Stomach (tissue), 9 donors: ENCODE data around the gene ZNF423. TPM values are rescaled to one million over a fixed set of nuclear protein-coding genes. Genes with fewer than 3 reads are reported as not detected.

Experiments
- DNase-seq, 2 donors: peaks; one replicate each; pipeline versions ENCODE4 v3.0.0 to v3.0.0-alpha.2; 2013 to 2019
- H3K27ac ChIP-seq, 5 donors: fragments of 200-600 bp in 4 of 5; sonication (generic) in 4 of 5; one replicate each; pipeline ENCODE4 v1.5.1; 2013 to 2019; ENCODE audit warnings: mild to moderate bottlenecking in 1 of 5, moderate library complexity in 1 of 5
- H3K27me3 ChIP-seq, 3 donors: fragments of 200-600 bp; sonication (generic); one replicate each; pipeline ENCODE4 v1.5.1; 2017 to 2019; ENCODE audit warnings: mixed run types in 1 of 3
- H3K36me3 ChIP-seq, 4 donors: fragments of 200-600 bp; sonication (generic); 1 replicate in 3 of 4; 2 replicates in 1 of 4; pipeline ENCODE4 v1.5.1; 2016 to 2019
- H3K4me1 ChIP-seq, 4 donors: fragments of 200-600 bp; sonication (generic); one replicate each; pipeline ENCODE4 v1.5.1; 2016 to 2019
- H3K4me3 ChIP-seq, 4 donors: fragments of 200-600 bp; sonication (generic) in 3 of 4; one replicate each; pipeline ENCODE4 v1.5.1; 2016 to 2019; ENCODE audit warnings: mild to moderate bottlenecking in 1 of 4
- H3K9me3 ChIP-seq, 4 donors: fragments of 200-600 bp; sonication (generic); one replicate each; pipeline ENCODE4 v1.5.1; 2016 to 2019
- CTCF ChIP-seq, 7 experiments: fragments of 450-650 bp in 4 of 7; fragments of 200-600 bp in 3 of 7; sonication (generic) in 3 of 7; IDR thresholded peaks; one replicate each; pipeline ENCODE4 v1.5.1; 2016 to 2019; ENCODE audit warnings: antibody characterized with exemption in 7 of 7, control low read depth in 2 of 7, mild to moderate bottlenecking in 1 of 7
- EP300 ChIP-seq: sonication (generic); formaldehyde crosslinking; IDR thresholded peaks from one replicate; pipeline ENCODE4 v1.6.1; 2017; ENCODE audit warnings: antibody characterized with exemption
- POLR2A ChIP-seq, 4 donors: fragments of 450-650 bp; IDR thresholded peaks; one replicate each; pipeline ENCODE4 v1.6.1; 2016; ENCODE audit warnings: antibody characterized with exemption in 4 of 4, control low read depth in 2 of 4, mild to moderate bottlenecking in 1 of 4, moderate library complexity in 1 of 4
- POLR2AphosphoS5 ChIP-seq, 3 donors: sonication (generic); formaldehyde crosslinking; IDR thresholded peaks; one replicate each; pipeline ENCODE4 v1.6.1; 2016; ENCODE audit warnings: antibody characterized with exemption in 3 of 3
- WGBS, 5 donors: extraction: QIAGEN DNeasy Blood & Tissue Kit in 3 of 5; methylation state at CpG; one replicate each; pipeline versions ENCODE4 v1.1.5 to v1.1.7; 2013 to 2018; 5-methylcytosine and 5-hydroxymethylcytosine counted together
- intact Hi-C: fragments of 100-400 bp; cut with DNase I; formaldehyde crosslinking; loops from one replicate; pipeline ENCODE4 v1.15.1; 2023; ENCODE audit warnings: low total_unique reads
- polyA plus RNA-seq, 3 donors: library from polyadenylated mRNA; stranded (reverse); fragments of 200-250 nt; gene quantifications; one replicate each; pipeline ENCODE4 v1.2.3, GENCODE V29; 2013
- total RNA-seq, 5 donors: library from RNA; depleted of rRNA; stranded (reverse); fragments of >200 nt; gene quantifications; one replicate each; pipeline versions ENCODE4 v1.1.0 to v1.2.3, GENCODE V29; 2014 to 2016
- donor health status: healthy with polysubstance abuse.
- donor health status: Bipolar disorder and iron deficiency.
- donor health status: healthy.

The ZNF423 gene
- total and polyA plus RNA-seq, 8 donors, result 0.29 to 3.5 (median 1.0) TPM

- no peak overlapping the region for H3K27ac ChIP-seq
- H3K4me1 ChIP-seq, result no peaks in the 10 kb centered on the region
- WGBS, 5 donors, result 69 to 85% (median 83%) methylated on average over 14 to 19 of the region's 19 CpGs
- no peak overlapping the region for H3K4me3 ChIP-seq
- intact Hi-C loops, result no loop called here
- H3K9me3 ChIP-seq, result no peaks in the 10 kb centered on the region
- H3K27me3 ChIP-seq, result no peaks in the 10 kb centered on the region
- no peak for TF ChIP-seq POLR2A (IDR thresholded peaks at IDR 0.05)
- no peak for TF ChIP-seq POLR2AphosphoS5 (IDR thresholded peaks at IDR 0.05)
- TF ChIP-seq EP300, result no peak
- no peaks in the 10 kb centered on the region for H3K36me3 ChIP-seq
- DNase-seq, result no peak
Observed at GRCh38 chr16:49742428-49743202, 113.3 kb downstream of the ZNF423 start.

- TF ChIP-seq CTCF (IDR thresholded peaks at IDR 0.05) (no peak), POLR2A (IDR thresholded peaks at IDR 0.05) (no peak), POLR2AphosphoS5 (IDR thresholded peaks at IDR 0.05) (no peak), EP300 (no peak)
- no peaks in the 10 kb centered on the region for H3K4me1 ChIP-seq
- no peaks in the 10 kb centered on the region for H3K36me3 ChIP-seq
- DNase-seq, result peak in 1 of 2 donors; percentile 77
- H3K27me3 ChIP-seq, result no peaks in the 10 kb centered on the region
- intact Hi-C loops, result no loop called here
- 46 to 58% (median 55%) methylated on average over 5 to 7 of the region's 7 CpGs for WGBS, 5 donors
- H3K9me3 ChIP-seq, result no peaks in the 10 kb centered on the region
- H3K27ac ChIP-seq, result no peak overlapping the region
- no peak overlapping the region for H3K4me3 ChIP-seq
Observed at GRCh38 chr16:49740256-49740655, 115.7 kb downstream of the ZNF423 start.

GRCh38 chr16:49739381-49739780 lies 116.5 kb downstream of the ZNF423 start:
- H3K27ac ChIP-seq, result no peak overlapping the region
- H3K27me3 ChIP-seq, result no peaks in the 10 kb centered on the region
- H3K4me1 ChIP-seq, result no peaks in the 10 kb centered on the region
- no peak for TF ChIP-seq POLR2A (IDR thresholded peaks at IDR 0.05)
- TF ChIP-seq POLR2AphosphoS5 (IDR thresholded peaks at IDR 0.05), result no peak
- no peak for TF ChIP-seq EP300
- TF ChIP-seq CTCF (IDR thresholded peaks at IDR 0.05), result no peak
- no peak overlapping the region for H3K4me3 ChIP-seq
- intact Hi-C loops, result no loop called here
- no peaks in the 10 kb centered on the region for H3K9me3 ChIP-seq
- WGBS, 5 donors, result 58 to 72% (median 69%) methylated on average over 9 of the region's 9 CpGs
- no peaks in the 10 kb centered on the region for H3K36me3 ChIP-seq
- no peak for DNase-seq

GRCh38 chr16:49738832-49739231 lies 117.1 kb downstream of the ZNF423 start:
- H3K4me3 ChIP-seq, result no peak overlapping the region
- H3K36me3 ChIP-seq, result no peaks in the 10 kb centered on the region
- TF ChIP-seq EP300, result no peak
- no peak for TF ChIP-seq POLR2A (IDR thresholded peaks at IDR 0.05)
- no peak for TF ChIP-seq CTCF (IDR thresholded peaks at IDR 0.05)
- no peak for TF ChIP-seq POLR2AphosphoS5 (IDR thresholded peaks at IDR 0.05)
- intact Hi-C loops, result no loop called here
- no peaks in the 10 kb centered on the region for H3K27me3 ChIP-seq
- WGBS, 5 donors, result 84 to 97% (median 92%) methylated on average over 3 of the region's 3 CpGs
- H3K27ac ChIP-seq, result no peak overlapping the region
- DNase-seq, result no peak
- no peaks in the 10 kb centered on the region for H3K9me3 ChIP-seq
- H3K4me1 ChIP-seq, result no peaks in the 10 kb centered on the region

GRCh38 chr16:49738001-49738400 lies 117.9 kb downstream of the ZNF423 start:
- WGBS, 5 donors, result 94 to 97% (median 96%) methylated on average over 10 of the region's 10 CpGs
- Histone ChIP-seq H3K36me3 (no peaks in the 10 kb centered on the region), H3K27me3 (no peaks in the 10 kb centered on the region), H3K4me1 (no peaks in the 10 kb centered on the region), H3K4me3 (no peak overlapping the region), H3K27ac (no peak overlapping the region), H3K9me3 (no peaks in the 10 kb centered on the region)
- no peak for DNase-seq
- TF ChIP-seq CTCF (IDR thresholded peaks at IDR 0.05) (no peak), POLR2A (IDR thresholded peaks at IDR 0.05) (no peak), EP300 (no peak), POLR2AphosphoS5 (IDR thresholded peaks at IDR 0.05) (no peak)
- intact Hi-C loops, result no loop called here
